ENCODE measurements around the gene HAGHL. TPM values are rescaled to one million over a fixed set of nuclear protein-coding genes. Genes with fewer than 3 reads are reported as not detected.
"Not testable (repeated sequence)": the region's sequence is repeated elsewhere in the genome, so short reads cannot be mapped to it uniquely, and the experiment has no call there.

HAGHL gene
- total RNA-seq, 1 experiment from 2014 or later, result 74.8 TPM

DNA sequence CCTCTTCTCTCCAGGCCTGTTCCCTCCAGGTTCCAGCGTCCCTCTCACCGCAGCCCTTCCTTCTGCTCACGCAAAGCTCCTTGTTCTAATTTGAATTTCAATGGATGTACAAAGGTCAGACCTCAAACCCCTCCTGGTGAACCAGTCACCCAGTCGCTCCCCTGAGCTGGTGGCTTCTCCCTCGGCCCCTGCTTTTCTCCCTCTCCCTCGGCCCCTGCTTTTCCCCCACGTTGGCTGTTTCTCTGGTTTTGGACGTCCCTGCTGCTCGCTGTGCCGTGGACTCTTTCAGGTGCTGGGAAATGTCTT, 25.1 kb downstream of the HAGHL start (continued):
- TF ChIP-seq, protein P1, sequence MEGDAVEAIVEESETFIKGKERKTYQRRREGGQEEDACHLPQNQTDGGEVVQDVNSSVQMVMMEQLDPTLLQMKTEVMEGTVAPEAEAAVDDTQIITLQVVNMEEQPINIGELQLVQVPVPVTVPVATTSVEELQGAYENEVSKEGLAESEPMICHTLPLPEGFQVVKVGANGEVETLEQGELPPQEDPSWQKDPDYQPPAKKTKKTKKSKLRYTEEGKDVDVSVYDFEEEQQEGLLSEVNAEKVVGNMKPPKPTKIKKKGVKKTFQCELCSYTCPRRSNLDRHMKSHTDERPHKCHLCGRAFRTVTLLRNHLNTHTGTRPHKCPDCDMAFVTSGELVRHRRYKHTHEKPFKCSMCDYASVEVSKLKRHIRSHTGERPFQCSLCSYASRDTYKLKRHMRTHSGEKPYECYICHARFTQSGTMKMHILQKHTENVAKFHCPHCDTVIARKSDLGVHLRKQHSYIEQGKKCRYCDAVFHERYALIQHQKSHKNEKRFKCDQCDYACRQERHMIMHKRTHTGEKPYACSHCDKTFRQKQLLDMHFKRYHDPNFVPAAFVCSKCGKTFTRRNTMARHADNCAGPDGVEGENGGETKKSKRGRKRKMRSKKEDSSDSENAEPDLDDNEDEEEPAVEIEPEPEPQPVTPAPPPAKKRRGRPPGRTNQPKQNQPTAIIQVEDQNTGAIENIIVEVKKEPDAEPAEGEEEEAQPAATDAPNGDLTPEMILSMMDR (IDR thresholded peaks at IDR 0.05 in 2 of 3, conservative IDR thresholded peaks at IDR 0.05 in 1 of 3; ENCODE audit: borderline replicate concordance in 1 of 3, insufficient read depth in 1 of 3, low read depth in 2 of 3, low read length in 2 of 3), result no peak
- TF ChIP-seq SRF (IDR thresholded peaks at IDR 0.05; ENCODE audit: low read depth) (no peak), ZNF274 (IDR thresholded peaks at IDR 0.05; ENCODE audit: low read depth, low read length) (no peak), FOSL1 (IDR thresholded peaks at IDR 0.05; ENCODE audit: low read depth) (no peak), POLR2A (IDR thresholded peaks at IDR 0.05; ENCODE audit: borderline replicate concordance, extremely low read depth, insufficient read depth, insufficient read length) (no peak), CBX3 (IDR thresholded peaks at IDR 0.05; ENCODE audit: low read depth) (no peak), YY1 (IDR thresholded peaks at IDR 0.05; ENCODE audit: extremely low read depth, insufficient replicate concordance, low read depth, low read length) (no peak)

DNA sequence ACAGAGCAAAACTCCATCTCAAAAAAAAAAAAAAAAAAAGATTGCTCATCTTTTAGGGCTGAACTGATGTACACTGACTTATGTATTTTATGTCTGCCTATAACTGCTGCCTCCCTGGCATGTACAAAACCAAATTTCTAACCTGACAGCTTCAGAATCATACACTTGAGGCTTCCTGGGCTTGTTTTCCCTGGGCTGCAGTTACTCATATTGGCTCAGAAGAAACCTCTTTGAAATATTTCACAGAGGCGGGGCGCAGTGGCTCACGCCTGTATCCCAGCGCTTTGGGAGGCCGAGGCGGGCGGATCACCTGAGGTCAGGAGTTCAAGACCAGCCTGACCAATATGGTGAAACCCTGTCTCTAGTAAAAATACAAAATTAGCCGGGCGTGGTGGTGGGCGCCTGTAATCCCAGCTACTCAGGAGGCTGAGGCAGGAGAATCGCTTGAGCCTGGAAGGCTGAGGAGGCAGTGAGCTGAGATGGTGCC, 27.3 kb downstream of the HAGHL start:
- H3K27ac ChIP-seq (ENCODE audit: low read depth, low read length); H3K9me3 ChIP-seq (ENCODE audit: control insufficient read depth in 1 of 2, insufficient read depth in 1 of 2, low read depth in 1 of 2, low read length in 2 of 2); intact Hi-C loops (cut with micrococcal nuclease); H3K36me3 ChIP-seq (ENCODE audit: control insufficient read depth in 1 of 2, insufficient read depth in 2 of 2, low read length in 2 of 2); H3K79me2 ChIP-seq (ENCODE audit: insufficient read depth, low read length); POLR2A ChIA-PET; H4K20me1 ChIP-seq (ENCODE audit: insufficient read depth); H2AFZ ChIP-seq (ENCODE audit: low read depth, low read length, poor library complexity, severe bottlenecking); CTCF ChIA-PET; H3K4me3 ChIP-seq (replicated peaks in 1 of 2; ENCODE audit: low read depth in 1 of 2, low read length in 2 of 2); H3K27me3 ChIP-seq (ENCODE audit: insufficient read depth, low read length); H3K9me2 ChIP-seq (ENCODE audit: insufficient read depth); BruUV-seq (replicated peaks); RAD21 ChIA-PET (ENCODE audit: low non-redundant PET in 1 of 2, low total read pairs in 2 of 2, uncharacterized antibody in 2 of 2, unreplicated experiment in 2 of 2); H3K9ac ChIP-seq (ENCODE audit: low read length); DNase-seq (ENCODE audit: low read depth, low spot score): not testable (repeated sequence)
- Histone ChIP-seq H3K4me1 (ENCODE audit: control insufficient read depth in 1 of 2, insufficient read depth in 2 of 2, low read length in 2 of 2) (peaks cover 10 to 18% of the 10 kb centered on the region in 2 experiments), H3K4me2 (ENCODE audit: low read length) (peak overlapping the region; percentile 13; the same call in 1 of the 2 replicates)
- ATAC-seq, result 0 out of 2 replicates have a peak, but pooled peaks have one; percentile 24
